ENCODE results near the gene AFAP1L2. TPM values are rescaled to one million over a fixed set of nuclear protein-coding genes. Genes with fewer than 3 reads are reported as not detected.

Gene AFAP1L2
- total and polyA plus RNA-seq, 9 of the 15 experiments (the other 6 are each of a cell fraction or from before 2014, with no cell fraction given): 0.07 TPM; not detected in 8

GRCh38 chr10:114391599-114391998 is 12.7 kb downstream of the AFAP1L2 start:
- no peak overlapping the region for H3K9ac ChIP-seq (ENCODE audit: insufficient read depth in 1 of 2, low read depth in 2 of 2, low read length in 2 of 2)
- no peak for FAIRE-seq

More at GRCh38 chr10:114391599-114391998, 12.7 kb downstream of the AFAP1L2 start:
- H4K20me1 ChIP-seq (replicated peaks; ENCODE audit: control insufficient read depth, insufficient read depth, low read length): no peaks in the 10 kb centered on the region
- no peak overlapping the region for H3K27ac ChIP-seq (ENCODE audit: extremely low read depth, low read depth, low read length)
- H2AFZ ChIP-seq (ENCODE audit: low read depth, low read length): no peak overlapping the region
- in situ Hi-C loops (cut with MboI): no loop called here
- DNase-seq (ENCODE audit: extremely low read depth in 1 of 4, low spot score in 3 of 4) (no peak), ATAC-seq (no peak)
- no peaks in the 10 kb centered on the region for H3K9me1 ChIP-seq (ENCODE audit: control insufficient read depth, insufficient read depth, low read length)
- TF ChIP-seq ZNF707 (CRISPR knock-in tag; conservative IDR thresholded peaks at IDR 0.05) (no peak), FOXJ3 (CRISPR knock-in tag; IDR thresholded peaks at IDR 0.05) (no peak), RFX5 (IDR thresholded peaks at IDR 0.05; ENCODE audit: low read depth, low read length) (no peak), IRF2 (CRISPR knock-in tag; IDR thresholded peaks at IDR 0.05) (no peak), IRF9 (tag; IDR thresholded peaks at IDR 0.05) (no peak), MCM7 (IDR thresholded peaks at IDR 0.05) (no peak), BRF1 (IDR thresholded peaks at IDR 0.05; ENCODE audit: borderline replicate concordance, extremely low read depth, insufficient read length) (no peak), NFXL1 (CRISPR knock-in tag; IDR thresholded peaks at IDR 0.05) (no peak), MLLT1 (IDR thresholded peaks at IDR 0.05) (no peak)
- TF ChIP-seq, protein P1, sequence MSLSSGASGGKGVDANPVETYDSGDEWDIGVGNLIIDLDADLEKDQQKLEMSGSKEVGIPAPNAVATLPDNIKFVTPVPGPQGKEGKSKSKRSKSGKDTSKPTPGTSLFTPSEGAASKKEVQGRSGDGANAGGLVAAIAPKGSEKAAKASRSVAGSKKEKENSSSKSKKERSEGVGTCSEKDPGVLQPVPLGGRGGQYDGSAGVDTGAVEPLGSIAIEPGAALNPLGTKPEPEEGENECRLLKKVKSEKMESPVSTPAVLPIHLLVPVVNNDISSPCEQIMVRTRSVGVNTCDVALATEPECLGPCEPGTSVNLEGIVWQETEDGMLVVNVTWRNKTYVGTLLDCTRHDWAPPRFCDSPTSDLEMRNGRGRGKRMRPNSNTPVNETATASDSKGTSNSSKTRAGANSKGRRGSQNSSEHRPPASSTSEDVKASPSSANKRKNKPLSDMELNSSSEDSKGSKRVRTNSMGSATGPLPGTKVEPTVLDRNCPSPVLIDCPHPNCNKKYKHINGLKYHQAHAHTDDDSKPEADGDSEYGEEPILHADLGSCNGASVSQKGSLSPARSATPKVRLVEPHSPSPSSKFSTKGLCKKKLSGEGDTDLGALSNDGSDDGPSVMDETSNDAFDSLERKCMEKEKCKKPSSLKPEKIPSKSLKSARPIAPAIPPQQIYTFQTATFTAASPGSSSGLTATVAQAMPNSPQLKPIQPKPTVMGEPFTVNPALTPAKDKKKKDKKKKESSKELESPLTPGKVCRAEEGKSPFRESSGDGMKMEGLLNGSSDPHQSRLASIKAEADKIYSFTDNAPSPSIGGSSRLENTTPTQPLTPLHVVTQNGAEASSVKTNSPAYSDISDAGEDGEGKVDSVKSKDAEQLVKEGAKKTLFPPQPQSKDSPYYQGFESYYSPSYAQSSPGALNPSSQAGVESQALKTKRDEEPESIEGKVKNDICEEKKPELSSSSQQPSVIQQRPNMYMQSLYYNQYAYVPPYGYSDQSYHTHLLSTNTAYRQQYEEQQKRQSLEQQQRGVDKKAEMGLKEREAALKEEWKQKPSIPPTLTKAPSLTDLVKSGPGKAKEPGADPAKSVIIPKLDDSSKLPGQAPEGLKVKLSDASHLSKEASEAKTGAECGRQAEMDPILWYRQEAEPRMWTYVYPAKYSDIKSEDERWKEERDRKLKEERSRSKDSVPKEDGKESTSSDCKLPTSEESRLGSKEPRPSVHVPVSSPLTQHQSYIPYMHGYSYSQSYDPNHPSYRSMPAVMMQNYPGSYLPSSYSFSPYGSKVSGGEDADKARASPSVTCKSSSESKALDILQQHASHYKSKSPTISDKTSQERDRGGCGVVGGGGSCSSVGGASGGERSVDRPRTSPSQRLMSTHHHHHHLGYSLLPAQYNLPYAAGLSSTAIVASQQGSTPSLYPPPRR (CRISPR knock-in tag; IDR thresholded peaks at IDR 0.05; ENCODE audit: borderline replicate concordance): no peak
- CTCF ChIA-PET (ENCODE audit: low intra/inter-chr PET ratio): no interaction called here
- H3K4me1 ChIP-seq (replicated peaks in 1 of 2; ENCODE audit: control insufficient read depth in 2 of 2, insufficient read depth in 2 of 2, low read length in 2 of 2): no peaks in the 10 kb centered on the region
- POLR2A ChIA-PET: no interaction called here
- 0% methylated on average over 3 of the region's 5 CpGs for WGBS (ENCODE audit: insufficient coverage, low coverage, missing lambda C conversion rate)
- H3K9me3 ChIP-seq (replicated peaks; ENCODE audit: control insufficient read depth, insufficient read depth, low read depth, low read length): no peaks in the 10 kb centered on the region
- intact Hi-C loops (cut with micrococcal nuclease): no loop called here
- H3K79me2 ChIP-seq (ENCODE audit: control insufficient read depth, insufficient read depth, low read length): no peaks in the 10 kb centered on the region
- H3K4me2 ChIP-seq (ENCODE audit: insufficient read depth, low read length): no peak overlapping the region
- H3K36me3 ChIP-seq (ENCODE audit: control insufficient read depth, insufficient read depth, low read length): no peaks in the 10 kb centered on the region
- BruUV-seq (replicated peaks): no TSS peak
- peaks cover 0 to 17% of the 10 kb centered on the region in 2 experiments; a peak in 2 of 5 replicates for H3K27me3 ChIP-seq (ENCODE audit: control insufficient read depth in 2 of 2, insufficient read depth in 2 of 2, low read length in 2 of 2)
- H3K4me3 ChIP-seq: no peak overlapping the region

Data from K562 (cell line).